ENCODE measurements around the gene RSPH10B2.
"Not testable (repeated sequence)": the region's sequence is repeated elsewhere in the genome, so short reads cannot be mapped to it uniquely, and the experiment has no call there.

The RSPH10B2 gene

DNA sequence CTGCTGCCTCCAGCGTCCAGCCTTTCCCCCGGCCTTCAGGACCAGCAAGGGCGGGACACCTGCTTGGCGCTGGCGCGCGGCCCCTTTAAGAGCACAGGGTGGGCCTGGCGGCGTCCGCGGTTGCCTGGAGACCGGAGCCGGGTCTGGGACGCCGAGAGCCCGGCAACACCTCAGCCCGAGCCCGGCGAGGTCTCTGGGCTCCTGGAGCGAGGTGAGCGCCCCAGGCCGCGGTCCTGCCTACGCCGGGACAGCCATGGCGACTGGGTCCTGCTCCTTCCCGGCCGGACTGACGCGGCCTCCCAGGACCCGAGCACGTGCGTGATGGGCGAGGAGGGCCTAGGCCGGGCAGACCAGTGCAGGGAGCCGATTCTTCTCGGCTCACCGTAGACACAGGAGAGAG, at the start of gene RSPH10B2:
TSS of gene RSPH10B2 (plus strand) at position 140 of the 400 bp plus-strand sequence. CDS start 3,575 bp downstream, outside the sequence.
- not testable (repeated sequence) for DNase-seq

DNA sequence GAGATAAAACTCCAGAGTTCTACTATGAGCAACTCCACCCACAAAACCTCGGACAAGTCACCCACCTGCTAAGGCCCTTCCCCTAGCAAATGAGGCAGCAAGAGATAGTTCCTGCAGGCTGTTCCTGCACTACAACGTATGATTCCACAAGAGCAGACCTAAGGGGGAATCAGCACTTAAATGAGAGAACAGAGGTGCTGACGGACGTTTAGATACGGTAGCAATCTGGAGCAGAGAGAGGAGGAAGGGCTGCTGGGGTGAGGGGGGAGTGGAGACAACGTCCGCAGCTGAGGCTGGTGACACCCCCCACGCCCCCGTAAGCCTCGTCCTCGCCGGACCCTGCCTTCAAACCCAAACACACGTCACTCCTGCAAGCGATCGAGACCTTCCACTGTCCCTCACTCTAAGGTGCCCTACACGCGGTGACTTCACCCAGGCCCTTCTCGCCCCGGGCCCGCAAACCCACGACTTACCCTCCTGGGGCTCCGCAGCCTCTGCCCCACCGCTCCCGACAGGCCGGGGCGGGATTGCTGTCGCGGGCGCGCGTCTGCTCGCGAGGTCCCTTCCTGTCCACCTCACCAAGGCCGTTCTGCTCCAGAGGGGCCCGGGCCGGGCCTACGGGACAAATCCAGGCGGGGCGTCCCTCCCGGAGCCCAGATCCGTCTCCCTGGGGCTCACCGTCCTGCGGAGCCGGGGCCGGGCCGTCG, 47.8 kb upstream of the RSPH10B2 start:
- TF ChIP-seq GATA1 (IDR thresholded peaks at IDR 0.05; ENCODE audit: low read depth, low read length) (no peak), POLR2A (IDR thresholded peaks at IDR 0.05; ENCODE audit: low read length) (no peak)

DNA sequence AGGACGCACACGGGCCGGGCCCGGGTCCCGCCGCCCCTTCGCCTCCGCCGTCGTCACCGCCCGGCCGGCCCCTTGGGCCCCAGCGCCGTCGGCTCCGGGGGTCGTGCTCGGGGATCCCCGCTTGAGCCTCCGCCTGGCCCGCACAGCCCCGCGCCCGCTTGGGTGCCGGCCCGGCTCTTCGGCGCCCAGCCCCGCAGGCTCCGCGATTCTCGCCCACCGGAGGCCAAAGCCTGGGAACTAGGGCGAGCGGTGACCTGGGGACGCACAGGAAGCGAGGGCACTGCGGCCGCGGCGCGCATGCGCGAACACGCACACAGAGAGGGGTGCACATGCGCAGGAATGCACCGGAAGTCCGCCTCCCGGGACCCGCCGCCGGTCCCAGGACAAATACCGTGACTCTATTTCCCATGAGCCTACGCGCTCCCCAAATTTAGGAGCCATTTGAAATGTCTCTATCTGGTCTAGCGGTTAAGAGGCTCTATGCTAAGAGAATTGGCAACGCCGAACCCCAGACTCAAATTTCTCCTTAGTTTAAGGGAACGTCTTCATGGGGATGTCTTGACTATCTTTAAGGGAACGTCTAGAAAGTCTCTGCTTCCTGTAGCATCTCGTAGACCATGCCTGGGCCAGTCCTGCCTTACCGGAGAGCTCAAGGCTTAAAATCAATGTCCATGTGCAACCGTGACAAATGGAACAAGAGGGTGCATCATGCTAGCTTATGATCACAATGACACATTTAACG, 47.1 kb upstream of the RSPH10B2 start, which contains the start of gene ZNF12:
TSS of gene ZNF12 (minus strand) at position 282 of the 742 bp plus-strand sequence. CDS start 1,774 bp downstream, outside the sequence.
- peak; percentile 96 to 97 for DNase-seq
- TF ChIP-seq POLR2A (IDR thresholded peaks at IDR 0.05; ENCODE audit: low read length) (peak; percentile 74), GATA1 (IDR thresholded peaks at IDR 0.05; ENCODE audit: low read depth, low read length) (no peak)

More for the DNA sequence above, 47.8 kb upstream of the RSPH10B2 start:
- DNase-seq: peak; percentile 75 to 84

DNA sequence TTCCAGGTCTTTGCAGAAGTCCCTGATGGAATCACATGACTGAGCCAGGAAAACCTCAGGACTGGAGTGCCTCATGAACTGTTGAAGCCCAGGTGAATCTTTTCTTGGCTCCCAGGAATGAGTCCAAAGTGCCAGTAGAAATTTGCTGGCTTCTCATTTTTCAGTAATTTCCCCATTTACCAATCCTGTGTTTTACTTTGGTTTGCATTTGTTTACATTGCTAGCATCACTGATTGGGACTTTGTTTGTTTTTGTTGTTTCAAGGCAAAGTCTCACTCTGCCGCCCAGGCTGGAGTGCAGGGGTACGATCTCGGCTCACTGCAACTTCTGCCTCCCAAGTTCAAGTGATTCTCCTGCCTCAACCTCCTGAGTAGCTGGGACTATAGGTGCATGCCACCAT, 45.6 kb upstream of the RSPH10B2 start:
- TF ChIP-seq GATA1 (IDR thresholded peaks at IDR 0.05; ENCODE audit: low read depth, low read length) (no peak), POLR2A (IDR thresholded peaks at IDR 0.05; ENCODE audit: low read length) (no peak)
- no peak for DNase-seq

DNA sequence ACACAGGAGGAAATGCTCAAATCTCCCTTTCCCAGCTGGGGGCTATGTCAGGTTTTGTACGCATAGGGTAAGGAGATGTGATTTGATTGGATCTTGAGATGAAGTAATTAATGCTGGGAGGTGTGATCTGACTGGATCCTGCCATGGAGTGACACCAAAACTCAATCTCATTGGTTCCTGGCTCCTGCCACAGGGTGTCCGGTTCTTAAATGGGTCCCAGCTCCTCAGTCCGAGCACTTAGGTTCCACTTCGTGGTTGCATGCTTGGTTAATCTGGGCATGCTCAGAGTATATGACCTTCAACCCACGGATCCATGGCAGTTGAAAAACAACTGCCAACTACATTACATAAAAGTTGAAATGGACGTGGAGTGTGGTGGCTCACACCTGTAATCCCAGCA, 44.1 kb upstream of the RSPH10B2 start:
- DNase-seq: no peak
- TF ChIP-seq GATA1 (IDR thresholded peaks at IDR 0.05; ENCODE audit: low read depth, low read length): no peak
- no peak for TF ChIP-seq POLR2A (IDR thresholded peaks at IDR 0.05; ENCODE audit: low read length)

DNA sequence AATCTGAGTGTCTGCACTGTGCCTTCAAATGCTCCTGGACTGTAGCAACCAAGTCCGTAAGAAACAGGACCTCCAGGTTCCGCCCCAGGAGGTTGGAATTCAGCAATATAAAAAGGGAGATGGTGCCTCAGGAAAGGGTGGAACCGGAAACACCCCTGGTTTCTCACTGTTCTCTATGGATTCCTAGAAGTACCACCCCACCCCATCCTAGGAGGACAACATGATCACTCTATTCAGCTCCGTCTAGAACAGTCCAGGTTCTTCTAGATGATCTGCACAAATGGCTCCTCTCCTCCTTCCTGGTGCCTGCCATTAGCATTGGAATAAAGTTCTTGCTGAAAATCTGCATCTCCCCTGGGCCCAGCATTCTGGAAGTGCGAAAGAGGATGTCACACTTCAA, 39.5 kb upstream of the RSPH10B2 start:
- no peak for TF ChIP-seq POLR2A (IDR thresholded peaks at IDR 0.05; ENCODE audit: low read length)
- TF ChIP-seq GATA1 (IDR thresholded peaks at IDR 0.05; ENCODE audit: low read depth, low read length): no peak
- no peak for DNase-seq

DNA sequence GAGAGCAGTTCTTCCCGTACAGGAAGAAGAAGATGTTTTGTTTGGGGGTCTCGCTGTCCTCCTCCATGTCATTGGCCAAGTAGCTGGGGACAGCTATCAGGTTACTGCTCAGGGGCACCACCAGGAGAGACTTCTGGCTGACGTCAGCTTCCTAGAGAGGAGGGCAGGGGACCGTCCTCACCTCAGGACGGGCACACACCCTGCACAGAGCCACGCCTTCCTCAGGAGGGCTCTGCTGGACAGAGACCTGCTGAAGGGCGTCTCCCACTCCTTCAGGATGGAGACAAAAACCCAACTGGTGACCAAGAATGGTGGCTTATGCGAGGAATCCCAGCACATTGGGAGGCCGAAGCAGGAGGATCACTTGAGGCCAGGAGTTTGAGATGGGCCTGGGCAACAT, 38.0 kb upstream of the RSPH10B2 start:
- DNase-seq: not testable (repeated sequence)

DNA sequence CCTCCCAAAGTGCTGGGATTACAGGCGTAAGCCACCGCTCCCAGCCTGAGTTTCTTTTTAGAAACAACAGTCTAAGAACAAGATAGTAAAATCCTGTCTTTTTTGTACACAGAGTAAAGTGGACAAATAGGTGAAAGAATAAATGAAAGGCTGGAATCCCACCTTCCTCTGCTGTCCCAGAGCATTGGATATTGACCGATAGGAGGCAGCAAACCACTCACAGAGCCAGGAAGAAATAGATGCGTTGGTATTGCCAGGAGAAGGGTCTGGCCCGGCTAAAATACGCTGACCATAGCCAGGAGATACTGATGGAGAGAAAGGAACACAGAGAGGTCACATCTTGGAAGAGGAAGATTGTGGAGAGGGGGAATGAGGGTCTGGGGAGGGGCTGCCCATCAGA, 35.8 kb upstream of the RSPH10B2 start:
- DNase-seq: no peak
- no peak for TF ChIP-seq POLR2A (IDR thresholded peaks at IDR 0.05; ENCODE audit: low read length)
- TF ChIP-seq GATA1 (IDR thresholded peaks at IDR 0.05; ENCODE audit: low read depth, low read length): no peak

DNA sequence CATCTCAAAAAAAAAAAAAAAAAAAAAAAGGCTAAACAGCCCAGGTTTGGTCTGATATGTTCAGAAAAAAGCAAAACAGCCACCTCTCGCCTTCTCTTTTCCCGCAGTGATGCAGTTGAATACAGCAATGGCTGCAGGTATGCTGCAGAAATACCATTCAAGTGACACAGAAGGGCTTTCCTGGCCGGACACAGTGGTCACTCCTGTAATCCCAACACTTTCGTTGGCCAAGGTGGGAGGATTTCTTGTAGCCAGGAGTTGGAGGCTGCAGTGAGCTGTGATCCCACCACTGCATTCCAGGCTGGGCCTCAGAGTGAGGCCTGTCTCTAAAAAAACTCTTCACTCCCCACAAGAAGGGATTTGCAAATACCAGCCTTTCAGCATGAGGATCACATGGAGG, 29.6 kb upstream of the RSPH10B2 start:
- DNase-seq: not testable (repeated sequence)

DNA sequence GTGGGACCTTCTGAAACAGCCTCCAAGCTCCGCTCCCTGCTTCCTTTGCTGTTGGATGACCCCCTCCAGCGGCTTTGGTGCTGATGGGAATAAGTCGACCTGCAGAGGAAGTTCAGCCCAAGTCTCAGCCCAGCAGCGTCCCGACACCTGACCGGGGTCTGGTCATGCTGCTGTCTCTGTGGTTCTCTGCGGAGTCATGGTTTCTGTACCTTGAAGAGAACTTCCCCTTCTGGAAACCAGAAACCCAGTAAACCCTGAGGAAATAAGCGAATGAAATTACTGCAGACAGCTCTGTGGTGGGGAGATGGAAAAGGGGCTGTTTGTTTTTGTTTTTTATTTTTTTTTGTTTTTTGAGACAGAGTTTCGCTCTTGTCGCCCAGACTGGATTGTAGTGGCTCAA, 28.9 kb upstream of the RSPH10B2 start:
- no peak for DNase-seq

DNA sequence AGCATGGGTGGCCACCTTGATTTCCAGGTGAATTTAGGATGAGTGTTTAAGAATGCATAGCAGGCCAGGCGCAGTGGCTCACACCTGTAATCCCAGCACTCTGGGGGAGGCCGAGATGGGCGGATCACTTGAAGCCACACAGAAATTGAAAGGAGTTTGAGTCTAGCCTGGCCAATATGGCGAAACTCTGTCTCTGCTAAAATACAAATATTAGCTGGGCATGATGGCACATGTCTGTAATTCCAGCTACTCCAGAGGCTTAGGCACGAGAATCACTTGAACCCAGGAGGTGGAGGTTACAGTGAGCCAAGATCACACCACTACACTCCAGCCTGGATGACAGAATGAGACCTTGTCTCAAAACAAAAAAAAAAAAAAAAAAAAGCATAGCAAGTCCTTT, 27.6 kb upstream of the RSPH10B2 start:
- DNase-seq: not testable (repeated sequence)

More for the DNA sequence above, 28.9 kb upstream of the RSPH10B2 start:
- TF ChIP-seq POLR2A (IDR thresholded peaks at IDR 0.05; ENCODE audit: low read length) (no peak), GATA1 (IDR thresholded peaks at IDR 0.05; ENCODE audit: low read depth, low read length) (no peak)

DNA sequence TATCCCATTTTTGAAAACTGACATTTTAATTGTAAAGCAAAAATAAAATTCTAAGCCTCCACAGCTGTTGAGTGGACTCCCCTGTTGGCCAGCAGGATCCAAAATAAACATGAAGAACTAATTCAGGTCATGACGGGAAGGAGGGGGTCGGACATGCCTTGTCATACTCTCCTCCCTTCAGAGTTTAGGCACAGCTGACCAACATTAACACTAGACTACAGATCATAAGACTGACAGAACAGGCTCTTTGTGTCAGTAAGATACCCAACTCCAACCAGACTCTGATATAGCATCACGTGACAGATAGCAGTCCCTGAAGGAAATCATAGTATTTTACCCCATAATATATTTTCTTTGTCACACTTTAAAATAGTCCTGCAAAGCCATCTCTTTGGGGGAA, 26.2 kb upstream of the RSPH10B2 start:
- TF ChIP-seq GATA1 (IDR thresholded peaks at IDR 0.05; ENCODE audit: low read depth, low read length) (no peak), POLR2A (IDR thresholded peaks at IDR 0.05; ENCODE audit: low read length) (no peak)
- no peak for DNase-seq

DNA sequence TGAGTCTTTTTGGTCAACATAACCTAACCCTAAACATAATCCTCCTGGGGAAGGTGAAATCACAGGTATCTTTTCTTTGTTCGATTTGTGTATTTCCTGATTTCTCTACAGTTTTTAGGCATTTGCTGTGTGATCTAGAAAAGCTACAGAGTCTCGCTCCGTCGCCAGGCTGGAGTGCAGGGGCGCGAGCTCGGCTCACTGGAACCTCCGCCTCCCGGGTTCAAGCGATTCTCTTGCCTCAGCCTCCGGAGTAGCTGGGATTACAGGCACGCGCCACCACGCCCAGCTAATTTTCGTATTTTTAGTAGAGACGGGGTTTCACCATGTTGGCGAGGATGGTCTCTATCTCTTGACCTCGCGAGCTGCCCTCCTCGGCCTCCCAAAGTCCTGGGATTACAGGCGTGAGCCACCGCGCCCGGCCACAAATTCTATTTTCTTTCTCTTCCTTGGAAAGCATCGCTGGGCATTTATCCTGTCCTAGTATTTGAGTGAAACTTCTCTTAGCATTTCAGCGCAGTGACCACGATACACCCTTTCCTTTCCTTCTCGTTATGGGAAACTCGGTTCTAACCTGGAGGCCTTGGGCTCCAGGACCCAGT, 24.9 kb upstream of the RSPH10B2 start:
- not testable (repeated sequence) for DNase-seq

DNA sequence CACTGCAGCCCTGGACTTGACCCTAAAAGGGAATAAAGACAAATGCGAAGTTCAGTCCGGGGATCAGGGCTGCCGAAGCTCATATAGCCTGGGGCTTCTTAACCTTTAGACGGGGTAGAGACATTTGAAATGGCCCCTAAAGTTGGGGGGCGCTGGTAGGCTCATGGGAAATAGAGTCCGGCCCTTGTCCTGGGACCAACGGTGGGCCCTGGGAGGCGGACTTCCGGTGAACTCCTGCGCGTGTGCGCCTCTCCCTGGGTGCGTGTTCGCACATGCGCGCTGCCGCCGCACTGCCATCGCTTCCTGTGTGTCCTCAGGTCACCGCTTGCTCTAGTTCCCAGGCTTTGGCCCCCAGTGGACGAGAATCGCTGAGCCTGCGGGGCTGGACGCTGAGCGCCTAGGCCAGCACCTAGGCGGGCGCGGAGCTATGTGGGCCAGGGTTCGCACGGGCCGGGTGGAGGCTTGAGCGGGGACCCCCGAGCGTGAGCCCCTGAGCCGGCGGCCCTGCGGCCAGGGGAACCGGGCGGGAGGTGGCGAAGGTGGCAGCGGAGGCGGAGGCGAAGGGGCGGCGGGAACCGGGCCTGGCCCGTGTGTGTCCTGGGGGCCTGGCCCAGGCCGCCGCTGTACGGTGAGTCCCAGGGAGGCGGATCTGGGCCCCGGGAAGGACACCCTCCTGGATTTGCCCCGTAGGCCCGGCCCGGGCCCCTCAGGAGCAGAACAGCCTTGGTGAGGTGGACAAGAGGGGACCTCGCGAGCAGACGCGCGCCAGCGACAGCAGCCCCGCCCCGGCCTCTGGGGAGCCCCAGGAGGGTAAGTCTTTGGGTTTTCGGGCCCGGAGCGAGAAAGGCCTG, 24.2 kb upstream of the RSPH10B2 start:
- TF ChIP-seq GATA1 (IDR thresholded peaks at IDR 0.05; ENCODE audit: low read depth, low read length): no peak
- TF ChIP-seq POLR2A (IDR thresholded peaks at IDR 0.05; ENCODE audit: low read length): peak; percentile 57
- DNase-seq: peak; percentile 94 to 95

Data from erythroblast (primary cell).